HL-60 (cell line): ENCODE results near the gene PCLO.

Experiments
- POLR2AphosphoS5 ChIP-seq: IDR thresholded peaks from 2 replicates; pipeline ENCODE4 v1.6.1; 2012; ENCODE audit warnings: low read depth
- TF ChIP-seq, protein P1 (sequence below): IDR thresholded peaks from one replicate; pipeline ENCODE4 v1.5.1; 2011; ENCODE audit warnings: low read length, control low read depth, inconsistent platforms; ENCODE audit not compliant: insufficient read depth

DNA sequence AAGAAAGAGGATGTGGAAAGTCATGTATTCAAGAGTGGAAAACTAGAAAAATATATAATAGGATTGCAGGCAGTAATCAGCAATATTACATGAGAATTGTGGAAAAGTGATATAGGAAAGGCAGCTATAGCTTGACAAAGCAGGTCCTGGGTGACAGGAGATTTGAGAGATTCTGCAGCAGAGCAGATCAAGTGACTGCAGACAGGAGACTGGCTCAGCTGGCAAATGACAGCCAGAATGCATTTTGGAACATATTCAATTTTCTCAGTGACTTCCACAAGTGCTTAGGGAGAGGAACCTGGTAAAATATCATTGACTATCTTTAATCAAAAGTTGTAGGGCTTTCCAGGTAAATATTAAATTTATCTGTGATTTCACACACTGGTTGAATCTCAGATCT is 458.6 kb downstream of the PCLO start:
- TF ChIP-seq POLR2AphosphoS5 = no peak
- TF ChIP-seq, protein P1, sequence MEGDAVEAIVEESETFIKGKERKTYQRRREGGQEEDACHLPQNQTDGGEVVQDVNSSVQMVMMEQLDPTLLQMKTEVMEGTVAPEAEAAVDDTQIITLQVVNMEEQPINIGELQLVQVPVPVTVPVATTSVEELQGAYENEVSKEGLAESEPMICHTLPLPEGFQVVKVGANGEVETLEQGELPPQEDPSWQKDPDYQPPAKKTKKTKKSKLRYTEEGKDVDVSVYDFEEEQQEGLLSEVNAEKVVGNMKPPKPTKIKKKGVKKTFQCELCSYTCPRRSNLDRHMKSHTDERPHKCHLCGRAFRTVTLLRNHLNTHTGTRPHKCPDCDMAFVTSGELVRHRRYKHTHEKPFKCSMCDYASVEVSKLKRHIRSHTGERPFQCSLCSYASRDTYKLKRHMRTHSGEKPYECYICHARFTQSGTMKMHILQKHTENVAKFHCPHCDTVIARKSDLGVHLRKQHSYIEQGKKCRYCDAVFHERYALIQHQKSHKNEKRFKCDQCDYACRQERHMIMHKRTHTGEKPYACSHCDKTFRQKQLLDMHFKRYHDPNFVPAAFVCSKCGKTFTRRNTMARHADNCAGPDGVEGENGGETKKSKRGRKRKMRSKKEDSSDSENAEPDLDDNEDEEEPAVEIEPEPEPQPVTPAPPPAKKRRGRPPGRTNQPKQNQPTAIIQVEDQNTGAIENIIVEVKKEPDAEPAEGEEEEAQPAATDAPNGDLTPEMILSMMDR = no peak
